WI38 (cell line): ENCODE data around the gene TTC9.

Source experiments
- H3K4me3 ChIP-seq: 2 replicates; pipeline ENCODE4 v1.5.1; 2011; ENCODE audit warnings: low read depth, mild to moderate bottlenecking, control low read depth, low read length
- TF ChIP-seq, protein P1 (sequence below): IDR thresholded peaks from 2 replicates; pipeline ENCODE4 v1.5.1; 2012; ENCODE audit warnings: low read depth, mild to moderate bottlenecking, control low read depth, low read length

Gene TTC9

DNA sequence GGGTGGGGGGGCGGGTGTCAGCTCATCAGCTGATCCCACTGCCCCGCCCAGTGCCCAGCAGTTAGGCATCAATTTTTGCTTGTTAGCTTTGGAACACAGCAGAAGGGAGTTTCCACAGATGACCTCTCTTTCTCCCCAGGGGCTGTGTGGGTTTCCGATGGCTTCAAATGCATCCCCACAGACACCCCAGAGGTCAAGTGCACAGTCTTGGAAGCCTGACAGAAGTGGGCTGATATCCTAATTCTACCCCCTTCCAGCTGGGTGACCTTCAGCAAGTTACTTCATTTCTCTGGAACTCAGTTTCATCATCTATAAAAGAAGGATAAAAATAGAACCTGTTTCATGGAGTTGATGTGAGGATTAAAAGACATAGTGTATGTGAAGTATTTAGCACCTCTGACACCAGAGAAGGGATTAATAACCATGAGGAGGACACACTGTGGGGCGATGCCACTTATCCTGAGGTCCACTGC lies 22.0 kb downstream of the TTC9 start:
- no peak overlapping the region for H3K4me3 ChIP-seq
- TF ChIP-seq, protein P1, sequence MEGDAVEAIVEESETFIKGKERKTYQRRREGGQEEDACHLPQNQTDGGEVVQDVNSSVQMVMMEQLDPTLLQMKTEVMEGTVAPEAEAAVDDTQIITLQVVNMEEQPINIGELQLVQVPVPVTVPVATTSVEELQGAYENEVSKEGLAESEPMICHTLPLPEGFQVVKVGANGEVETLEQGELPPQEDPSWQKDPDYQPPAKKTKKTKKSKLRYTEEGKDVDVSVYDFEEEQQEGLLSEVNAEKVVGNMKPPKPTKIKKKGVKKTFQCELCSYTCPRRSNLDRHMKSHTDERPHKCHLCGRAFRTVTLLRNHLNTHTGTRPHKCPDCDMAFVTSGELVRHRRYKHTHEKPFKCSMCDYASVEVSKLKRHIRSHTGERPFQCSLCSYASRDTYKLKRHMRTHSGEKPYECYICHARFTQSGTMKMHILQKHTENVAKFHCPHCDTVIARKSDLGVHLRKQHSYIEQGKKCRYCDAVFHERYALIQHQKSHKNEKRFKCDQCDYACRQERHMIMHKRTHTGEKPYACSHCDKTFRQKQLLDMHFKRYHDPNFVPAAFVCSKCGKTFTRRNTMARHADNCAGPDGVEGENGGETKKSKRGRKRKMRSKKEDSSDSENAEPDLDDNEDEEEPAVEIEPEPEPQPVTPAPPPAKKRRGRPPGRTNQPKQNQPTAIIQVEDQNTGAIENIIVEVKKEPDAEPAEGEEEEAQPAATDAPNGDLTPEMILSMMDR, result no peak

DNA sequence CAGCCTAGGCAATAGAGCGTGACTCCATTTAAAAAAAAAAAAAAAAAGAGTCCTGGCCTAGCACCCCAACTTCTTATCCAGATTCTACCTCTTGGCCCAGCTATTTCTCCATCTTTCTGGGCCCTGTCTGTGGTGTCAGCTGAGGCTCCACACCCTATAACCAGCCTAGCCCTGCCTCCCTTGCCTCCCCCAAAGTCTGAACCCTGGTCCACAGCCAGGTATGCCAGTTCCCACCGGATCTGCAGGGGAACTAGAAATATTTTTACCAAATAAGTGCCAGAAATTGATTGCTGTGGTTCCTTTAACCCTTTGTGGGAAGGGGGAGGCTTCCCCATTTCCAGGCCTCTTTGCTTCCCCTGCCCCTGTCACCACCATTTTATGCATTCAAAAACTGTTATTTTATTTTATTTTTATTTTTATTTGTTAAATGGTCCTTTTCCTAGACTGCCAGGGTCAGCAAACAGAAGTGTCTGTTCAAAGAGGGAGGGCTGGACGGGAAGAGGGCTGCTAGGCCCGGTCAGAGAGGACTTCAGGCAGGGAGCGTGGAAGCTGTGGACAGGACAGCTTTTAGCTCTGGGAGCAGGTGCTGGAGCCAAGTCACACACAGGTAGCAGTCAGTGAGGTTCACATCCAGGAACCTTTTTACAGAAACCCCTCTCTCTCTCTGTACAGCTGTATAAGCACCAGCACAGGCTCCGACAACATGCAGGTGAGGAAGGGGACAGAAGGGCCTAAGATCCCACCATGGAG lies 23.2 kb downstream of the TTC9 start:
- H3K4me3 ChIP-seq, result no peak overlapping the region

DNA sequence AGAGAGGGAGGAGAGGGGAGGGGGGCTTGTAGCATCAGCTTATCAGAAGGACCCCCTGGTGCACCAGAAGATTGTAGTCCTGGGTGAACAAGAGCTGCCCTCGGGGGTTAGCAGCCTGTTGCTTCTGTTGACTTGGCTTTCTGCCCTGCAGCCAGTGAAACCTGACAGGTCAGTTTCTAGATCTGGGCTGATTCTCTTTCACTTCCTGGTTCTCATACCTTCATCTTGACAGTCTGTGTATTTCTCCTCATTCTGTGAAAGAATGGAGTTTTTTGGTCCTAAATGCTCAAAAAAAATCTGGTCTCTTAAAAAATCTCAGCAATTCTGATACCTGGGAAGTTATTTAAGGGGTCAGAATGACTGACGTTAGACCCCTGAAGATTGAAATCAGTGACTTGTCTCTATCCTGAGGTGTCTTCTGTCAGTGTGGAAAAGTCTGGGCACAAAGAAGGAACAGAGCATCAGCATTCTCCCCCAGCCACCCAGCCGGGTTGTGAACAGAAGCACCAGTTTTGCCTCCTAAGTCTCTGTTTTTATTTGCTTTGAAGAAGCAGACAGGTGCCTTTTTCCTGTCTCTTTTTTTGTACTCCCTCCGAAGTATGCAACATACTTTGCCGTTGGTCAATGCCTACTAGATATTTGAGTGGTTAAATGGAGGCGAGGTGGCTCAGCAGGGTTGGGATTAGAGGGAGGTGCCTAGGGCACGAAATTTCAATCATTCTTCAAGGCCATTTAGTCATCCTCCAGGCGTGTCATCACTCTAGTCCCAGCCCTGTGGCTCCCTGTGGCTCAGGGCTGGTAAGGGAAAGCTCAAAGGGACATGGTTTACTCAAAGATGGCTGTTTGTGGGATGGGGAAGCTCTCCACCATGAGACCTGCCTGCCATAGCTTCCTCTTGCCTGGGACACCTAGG lies 24.0 kb downstream of the TTC9 start:
- TF ChIP-seq, protein P1, result no peak
- H3K4me3 ChIP-seq, result no peak overlapping the region

More for the DNA sequence above, 23.2 kb downstream of the TTC9 start:
- TF ChIP-seq, protein P1, result no peak

DNA sequence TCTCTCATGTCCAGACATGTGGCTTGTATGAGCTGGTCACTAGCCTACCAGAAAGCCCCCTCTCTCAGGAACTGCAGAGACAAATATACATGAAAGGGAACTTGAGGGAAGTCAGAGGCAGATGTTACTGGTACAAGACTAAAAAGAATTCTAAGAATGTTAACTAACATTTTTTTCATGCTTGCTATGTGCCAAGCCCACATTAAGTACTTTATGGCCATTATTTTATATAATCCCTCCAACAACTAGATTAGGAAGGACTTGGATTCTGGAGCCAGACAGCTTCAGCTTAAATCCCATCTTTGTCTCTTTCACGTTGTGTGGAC lies 24.6 kb downstream of the TTC9 start:
- no peak overlapping the region for H3K4me3 ChIP-seq
- TF ChIP-seq, protein P1, result no peak

DNA sequence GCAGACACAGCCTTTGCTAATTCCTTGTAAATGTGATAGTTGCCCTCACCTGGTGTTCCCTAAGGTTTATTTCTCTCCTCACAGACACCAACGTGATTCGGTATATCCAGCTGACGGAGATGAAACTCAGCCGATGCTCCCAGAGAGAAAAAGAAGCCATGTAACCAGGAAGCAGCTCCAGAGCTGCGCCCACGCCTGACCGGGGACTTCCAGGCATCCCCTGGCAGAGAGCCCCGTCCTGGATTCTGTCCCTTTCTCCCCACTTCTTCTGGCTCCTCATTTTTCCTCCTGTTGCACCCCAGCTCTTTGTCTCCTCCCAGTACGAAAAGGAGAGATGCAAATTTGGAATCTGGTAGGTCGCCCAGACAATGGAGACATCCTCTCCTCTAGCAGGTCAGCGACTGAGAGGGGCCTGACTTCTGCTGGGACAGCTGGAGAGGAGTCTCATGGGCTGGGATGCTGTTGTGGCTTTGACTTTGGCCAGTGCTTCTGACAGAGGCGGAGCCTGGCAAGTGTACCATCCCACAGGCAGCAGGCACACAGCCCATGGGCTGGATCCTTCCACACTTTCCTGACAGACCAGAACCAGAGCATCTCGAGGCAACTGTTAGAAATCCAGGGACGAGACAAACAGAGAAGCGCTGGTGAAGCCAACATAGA lies 29.4 kb downstream of the TTC9 start:
- H3K4me3 ChIP-seq, result no peak overlapping the region
- TF ChIP-seq, protein P1, result no peak

DNA sequence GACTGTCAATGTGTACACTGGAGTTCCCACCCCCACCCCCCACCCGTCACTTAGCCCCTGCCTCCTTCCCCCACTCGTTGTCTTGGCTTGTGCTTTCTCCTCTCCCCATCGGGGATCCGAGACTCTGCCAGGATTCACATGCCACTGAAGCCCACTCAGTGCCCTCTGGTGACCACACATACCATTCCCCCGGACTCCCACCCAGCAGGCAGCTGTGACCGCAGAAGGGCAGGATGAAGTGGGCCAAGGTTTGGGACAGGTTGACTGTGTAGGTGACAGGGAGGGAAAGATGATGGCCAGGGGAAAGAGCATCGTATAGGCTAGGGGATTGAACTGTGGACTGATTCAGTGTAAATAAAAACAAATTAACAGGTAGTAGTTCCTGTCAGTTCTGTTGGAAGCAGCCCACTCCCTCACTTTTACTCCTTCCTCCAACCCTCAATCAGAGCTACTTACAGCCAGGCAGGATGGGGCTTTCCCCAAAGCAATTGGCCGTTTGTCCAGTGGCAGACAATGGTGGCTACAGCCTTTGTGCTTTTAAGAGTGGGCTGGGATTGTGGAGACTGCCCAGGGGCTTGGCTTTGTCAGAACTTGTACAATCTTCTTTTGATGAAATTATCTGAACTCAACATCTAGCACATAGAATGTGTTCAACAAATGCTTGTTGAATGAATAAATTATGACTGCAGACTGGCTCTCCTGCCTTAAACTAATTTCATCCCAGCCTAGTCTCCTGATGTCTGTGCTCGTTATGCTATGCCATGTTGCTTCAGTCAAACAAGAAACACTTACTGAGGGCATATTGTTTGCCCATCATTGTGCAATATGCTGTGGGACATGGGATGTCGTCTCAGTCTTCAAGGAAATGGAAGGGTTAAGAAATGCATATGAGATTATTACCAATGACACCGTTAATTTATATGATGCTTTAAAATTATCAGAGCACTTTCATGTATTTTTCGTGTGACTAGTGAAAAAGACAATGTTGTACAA lies 30.2 kb downstream of the TTC9 start:
- TF ChIP-seq, protein P1, result no peak
- H3K4me3 ChIP-seq, result no peak overlapping the region
